GM12892 (cell line): Measurements from ENCODE around the gene SREBF1.

Experiments used
- POLR2A ChIP-seq: IDR thresholded peaks from 2 replicates; pipeline ENCODE4 v1.6.1; 2011; ENCODE audit warnings: low read depth, low read length, control low read depth
- POLR2AphosphoS5 ChIP-seq: IDR thresholded peaks from 2 replicates; pipeline ENCODE4 v1.6.1; 2011; ENCODE audit warnings: low read depth, low read length, control low read depth
- TAF1 ChIP-seq: IDR thresholded peaks from 2 replicates; pipeline ENCODE4 v1.6.1; 2011; ENCODE audit warnings: low read depth, mild to moderate bottlenecking, control low read depth, low read length, borderline replicate concordance

GRCh38 chr17:17847726-17848125 lies 10.9 kb upstream of the SREBF1 start:
- TF ChIP-seq TAF1, result no peak
- no peak for TF ChIP-seq POLR2AphosphoS5
- no peak for TF ChIP-seq POLR2A
